ENCODE data around the gene MGAT4D. TPM values are rescaled to one million over a fixed set of nuclear protein-coding genes. Genes with fewer than 3 reads are reported as not detected.

Gene MGAT4D
- total RNA-seq (2014; rRNA removed; shearing (Covaris generic)) = not detected in 2 replicates

DNA sequence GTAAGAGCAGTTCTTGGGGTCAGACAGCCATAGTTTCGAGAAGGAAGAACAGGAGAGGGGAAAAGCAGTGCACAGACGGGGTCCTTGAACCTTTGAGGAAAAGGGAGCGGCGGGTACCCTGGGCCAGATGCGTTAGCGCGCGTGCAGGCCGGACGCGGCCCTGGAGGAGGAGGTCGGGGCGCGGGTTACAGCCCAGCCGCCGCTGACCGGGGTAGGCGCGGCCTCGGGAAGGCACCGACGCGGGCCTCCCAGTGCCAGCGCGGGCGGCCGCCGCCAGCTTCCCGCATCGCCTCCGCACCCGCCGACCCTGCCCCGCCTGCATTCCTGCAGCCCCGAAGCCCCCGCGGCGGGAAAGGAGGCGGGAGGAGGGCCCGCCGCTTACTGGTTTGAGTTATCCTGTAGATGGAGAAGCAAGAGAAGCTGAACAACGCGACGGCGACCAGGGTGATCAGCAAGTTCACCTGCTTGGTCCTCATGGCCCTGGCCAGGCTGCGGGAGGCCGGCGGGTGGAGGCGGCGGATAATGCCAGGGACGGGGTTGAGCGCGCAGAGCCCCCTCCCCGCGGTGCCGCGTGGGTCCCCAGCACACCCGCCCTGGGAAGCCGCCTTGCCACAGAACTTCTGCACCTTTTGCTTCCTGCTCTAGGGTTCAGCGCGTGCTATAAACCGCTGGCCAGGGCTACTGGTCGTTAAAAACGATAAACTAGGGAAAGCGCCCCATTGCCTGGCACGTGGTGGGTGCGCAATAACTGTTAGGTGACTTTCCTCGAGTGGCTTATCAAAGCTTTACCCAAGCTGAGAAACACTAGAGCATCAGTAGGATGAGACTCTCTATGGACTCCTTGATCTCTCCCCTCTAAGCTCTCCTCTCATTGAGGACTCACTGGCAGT lies at the start of gene MGAT4D:
TSS of gene MGAT4D (minus strand) at position 547 of the 890 bp plus-strand sequence. CDS start at position 476, 71 bp downstream.

DNA sequence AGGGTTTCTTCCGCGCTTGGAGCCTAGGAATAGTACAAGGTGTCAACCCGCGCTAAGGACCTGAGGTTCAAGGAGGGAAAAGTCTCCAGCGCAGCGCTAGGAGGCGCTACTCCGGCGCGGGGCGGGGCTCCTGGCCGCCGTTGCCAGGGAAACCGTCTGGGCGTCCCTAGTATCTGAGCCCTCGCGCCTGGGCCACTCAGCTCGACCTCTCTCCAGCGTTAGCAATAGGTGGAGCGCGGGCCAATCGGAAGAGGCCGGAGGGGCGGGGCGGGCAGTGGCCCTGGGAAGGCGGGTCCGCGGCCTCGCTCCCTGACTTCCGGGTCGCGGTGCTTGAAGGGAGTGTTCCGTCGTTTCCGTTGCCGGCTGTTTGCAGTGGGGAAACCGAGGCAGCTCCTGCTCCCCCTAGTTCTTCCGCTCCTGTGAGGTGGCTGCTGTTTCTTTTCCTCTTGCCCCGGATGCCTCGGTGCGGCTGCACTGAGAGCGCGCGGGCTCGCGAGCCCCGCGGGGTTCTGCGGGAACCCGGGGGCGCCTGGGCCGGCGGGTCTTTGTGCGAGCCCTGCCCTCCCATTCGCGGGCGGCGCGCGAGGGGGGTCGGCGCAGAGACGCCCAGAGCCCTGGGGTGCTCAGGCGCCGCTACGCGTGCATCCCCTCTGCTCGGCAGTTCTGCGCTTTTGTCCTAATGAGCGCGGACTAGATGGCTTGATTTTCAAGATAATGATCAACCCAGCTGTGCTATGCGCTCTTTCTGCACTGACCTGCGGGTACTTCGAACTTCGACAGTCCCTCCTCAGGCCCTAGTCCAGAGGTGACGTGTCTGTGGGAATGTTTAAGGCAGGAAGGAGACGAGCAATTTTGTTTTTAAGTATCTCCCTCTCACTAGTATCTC lies 26.0 kb upstream of the MGAT4D start, which contains the start of gene ELMOD2:
TSS of gene ELMOD2 (plus strand) at position 312 of the 886 bp plus-strand sequence. CDS start 1,261 bp downstream, outside the sequence.

DNA sequence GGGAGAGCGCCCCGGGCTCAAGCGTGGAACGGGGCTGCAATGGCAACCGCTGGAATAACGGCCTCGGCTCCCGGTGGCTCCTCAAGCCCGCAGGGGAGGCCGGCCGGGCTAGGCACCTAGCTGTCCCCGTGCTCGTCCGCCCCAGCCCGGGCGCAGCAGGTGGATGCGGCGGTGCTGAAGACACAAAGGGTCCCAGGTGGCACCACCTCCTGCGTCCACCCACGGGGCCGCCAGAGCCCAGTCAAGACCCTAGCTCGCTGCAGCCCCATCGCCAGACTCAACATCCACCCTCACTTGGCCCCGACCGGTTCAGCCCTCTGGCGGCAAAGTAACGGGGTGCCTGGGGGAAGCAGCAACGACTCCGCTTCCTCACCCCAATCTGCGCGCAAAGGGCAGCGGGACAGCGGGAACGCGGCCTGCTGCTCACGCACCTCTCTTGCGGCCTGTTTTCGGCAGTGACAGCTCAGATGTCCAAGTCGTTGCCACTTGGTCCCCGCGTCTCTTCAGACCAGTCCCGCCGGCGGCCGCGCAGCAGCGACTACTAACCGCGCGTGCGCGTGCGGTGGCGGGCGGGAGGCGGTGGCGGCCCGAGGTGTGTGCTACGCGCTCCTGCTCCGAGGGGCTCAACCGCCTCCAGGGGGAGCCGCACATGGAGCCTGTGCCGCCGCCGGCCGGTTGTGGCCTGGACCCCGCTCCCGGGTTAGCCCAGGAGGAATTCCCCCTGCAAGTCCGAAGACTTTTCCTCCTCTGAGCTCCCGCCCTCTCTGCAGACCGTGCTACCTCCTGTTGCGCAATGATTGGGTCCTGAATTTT lies 70.8 kb downstream of the MGAT4D start, which contains the start of gene CLGN:
TSS of gene CLGN (minus strand) at position 543 of the 813 bp plus-strand sequence. CDS start 14,570 bp downstream, outside the sequence.

Other genes with a start within 250 kb of the MGAT4D start
- gene SCOC, start 124.6 kb downstream of the MGAT4D start, total RNA-seq (2014; rRNA removed; shearing (Covaris generic)) = 17.5 and 18.1 TPM in 2 replicates
- gene CLGN, start 70.6 kb downstream of the MGAT4D start, total RNA-seq (2014; rRNA removed; shearing (Covaris generic)) = 0.08 and 0.34 TPM in 2 replicates
- 15.6 and 16.2 TPM in 2 replicates for gene ELMOD2, start 25.9 kb upstream of the MGAT4D start, total RNA-seq (2014; rRNA removed; shearing (Covaris generic))
- gene UCP1, start 70.7 kb upstream of the MGAT4D start, total RNA-seq (2014; rRNA removed; shearing (Covaris generic)) = not detected in 2 replicates